ENCODE measurements around the gene XRCC6. TPM values are rescaled to one million over a fixed set of nuclear protein-coding genes. Genes with fewer than 3 reads are reported as not detected.
"Not testable (repeated sequence)": the region's sequence is repeated elsewhere in the genome, so short reads cannot be mapped to it uniquely, and the experiment has no call there.

XRCC6 gene
- total RNA-seq, 1 experiment from 2014 or later: 528 TPM

DNA sequence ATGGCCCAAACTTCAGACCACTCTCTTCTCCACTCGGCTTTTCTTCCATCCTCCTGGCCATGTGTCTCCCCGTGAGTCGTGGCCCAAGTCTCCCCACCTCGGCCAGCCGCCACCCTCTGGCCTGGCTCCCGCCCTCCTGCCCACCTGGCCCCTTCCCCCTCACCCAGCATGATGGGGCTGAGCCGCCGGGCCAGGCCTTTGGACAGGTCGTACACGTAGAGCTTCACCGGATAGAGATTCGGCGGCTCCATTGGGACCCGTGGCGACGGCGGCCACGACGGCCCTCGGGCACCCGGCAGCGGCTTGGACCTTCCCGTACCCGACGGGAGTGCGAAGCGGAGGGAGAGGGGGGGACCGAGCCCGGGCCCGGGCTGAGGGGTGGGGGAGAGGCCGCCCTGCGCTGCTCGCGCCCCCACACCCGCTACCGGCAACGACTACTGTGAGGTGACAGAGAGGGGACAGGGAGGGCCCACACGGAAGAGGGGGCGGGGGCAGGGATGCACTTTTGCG, 451 bp upstream of the XRCC6 start, which contains the start of gene DESI1:
Gene DESI1, minus strand, starts transcription at position 455 of the 510 bp plus-strand sequence. Its CDS starts 204 bp downstream, at position 251.
- peaks cover 34% of the 10 kb centered on the region for H3K36me3 ChIP-seq
- peak within 1 kb of the TSS; percentile 92 for H3K27ac ChIP-seq
- H3K4me3 ChIP-seq: peak within 1 kb of the TSS; percentile 93
- H3K4me1 ChIP-seq: peaks cover 10% of the 10 kb centered on the region
- no peaks in the 10 kb centered on the region for H3K27me3 ChIP-seq
- no peaks in the 10 kb centered on the region for H3K9me3 ChIP-seq (replicated peaks)
- no peak for DNase-seq

DNA sequence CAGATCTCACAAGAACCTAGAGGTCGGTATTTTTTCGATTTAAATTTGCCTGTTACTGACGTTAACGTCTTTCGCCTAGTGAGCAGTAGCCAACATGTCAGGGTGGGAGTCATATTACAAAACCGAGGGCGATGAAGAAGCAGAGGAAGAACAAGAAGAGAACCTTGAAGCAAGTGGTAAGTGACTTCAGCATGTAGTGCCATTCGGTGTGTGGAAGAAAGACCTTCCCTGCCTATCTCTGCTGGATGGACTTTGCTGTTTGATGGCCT, 750 bp downstream of the XRCC6 start:
- H3K36me3 ChIP-seq: peaks cover 43% of the 10 kb centered on the region
- no peaks in the 10 kb centered on the region for H3K9me3 ChIP-seq (replicated peaks)
- no peaks in the 10 kb centered on the region for H3K27me3 ChIP-seq
- peak overlapping the region; percentile 93 for H3K4me3 ChIP-seq
- no peak for DNase-seq
- H3K27ac ChIP-seq: peak overlapping the region; percentile 92
- peaks cover 10% of the 10 kb centered on the region for H3K4me1 ChIP-seq

DNA sequence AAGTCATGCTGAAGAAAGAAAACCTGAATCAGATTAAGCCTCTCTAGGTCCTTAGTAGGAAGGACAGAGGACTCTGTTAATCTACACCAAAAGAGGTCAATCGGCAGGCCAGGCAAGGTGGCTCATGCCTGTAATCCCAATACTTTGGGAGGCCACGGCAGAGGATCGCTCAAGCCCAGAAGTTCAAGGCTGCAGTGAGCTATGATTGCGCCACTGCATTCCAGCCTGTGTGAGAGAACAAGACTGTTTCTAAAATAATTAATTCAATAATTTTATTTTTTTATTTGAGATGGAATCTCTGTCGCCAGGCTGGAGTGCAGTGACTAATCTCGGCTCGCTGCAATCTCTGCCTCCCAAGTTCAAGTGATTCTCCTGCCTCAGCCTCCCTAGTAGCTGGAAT, 4.5 kb downstream of the XRCC6 start:
- Histone ChIP-seq H3K36me3 (peaks cover 77% of the 10 kb centered on the region), H3K4me3 (no peak overlapping the region), H3K27ac (no peak overlapping the region), H3K27me3 (no peaks in the 10 kb centered on the region), H3K9me3 (replicated peaks) (peaks cover 3% of the 10 kb centered on the region; the same call in 1 of the 2 replicates), H3K4me1 (peaks cover 3% of the 10 kb centered on the region; the same call in 1 of the 2 replicates)
- DNase-seq: no peak

DNA sequence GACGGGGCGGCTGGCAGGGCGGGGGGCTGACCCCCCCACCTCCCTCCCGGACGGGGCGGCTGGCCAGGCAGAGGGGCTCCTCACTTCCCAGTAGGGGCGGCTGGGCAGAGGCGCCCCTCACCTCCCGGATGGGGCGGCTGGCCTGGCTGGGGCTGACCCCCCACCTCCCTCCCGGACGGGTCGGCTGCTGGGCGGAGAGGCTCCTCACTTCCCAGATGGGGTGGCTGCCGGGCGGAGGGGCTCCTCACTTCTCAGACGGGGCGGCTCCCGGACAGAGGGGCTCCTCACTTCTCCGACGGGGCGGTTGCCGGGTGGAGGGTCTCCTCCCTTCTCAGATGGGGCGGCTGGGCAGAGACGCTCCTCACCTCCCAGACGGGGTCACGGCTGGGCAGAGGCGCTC, 10.0 kb downstream of the XRCC6 start:
- H3K4me1 ChIP-seq; H3K27ac ChIP-seq; H3K4me3 ChIP-seq; H3K27me3 ChIP-seq; DNase-seq; H3K9me3 ChIP-seq (replicated peaks): not testable (repeated sequence)
- peaks cover 66% of the 10 kb centered on the region for H3K36me3 ChIP-seq

DNA sequence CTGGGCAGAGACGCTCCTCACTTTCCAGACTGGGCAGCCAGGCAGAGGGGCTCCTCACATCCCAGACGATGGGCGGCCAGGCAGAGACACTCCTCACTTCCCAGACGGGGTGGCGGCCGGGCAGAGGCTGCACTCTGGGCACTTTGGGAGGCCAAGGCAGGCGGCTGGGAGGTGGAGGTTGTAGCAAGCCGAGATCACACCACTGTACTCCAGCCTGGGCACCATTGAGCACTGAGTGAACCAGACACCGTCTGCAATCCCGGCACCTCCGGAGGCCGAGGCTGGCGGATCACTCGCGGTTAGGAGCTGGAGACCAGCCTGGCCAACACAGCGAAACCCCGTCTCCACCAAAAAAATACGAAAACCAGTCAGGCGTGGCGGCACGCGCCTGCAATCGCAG, 10.5 kb downstream of the XRCC6 start:
- not testable (repeated sequence) for H3K27me3 ChIP-seq; DNase-seq; H3K4me1 ChIP-seq; H3K4me3 ChIP-seq; H3K27ac ChIP-seq; H3K9me3 ChIP-seq (replicated peaks)
- peaks cover 68% of the 10 kb centered on the region for H3K36me3 ChIP-seq

DNA sequence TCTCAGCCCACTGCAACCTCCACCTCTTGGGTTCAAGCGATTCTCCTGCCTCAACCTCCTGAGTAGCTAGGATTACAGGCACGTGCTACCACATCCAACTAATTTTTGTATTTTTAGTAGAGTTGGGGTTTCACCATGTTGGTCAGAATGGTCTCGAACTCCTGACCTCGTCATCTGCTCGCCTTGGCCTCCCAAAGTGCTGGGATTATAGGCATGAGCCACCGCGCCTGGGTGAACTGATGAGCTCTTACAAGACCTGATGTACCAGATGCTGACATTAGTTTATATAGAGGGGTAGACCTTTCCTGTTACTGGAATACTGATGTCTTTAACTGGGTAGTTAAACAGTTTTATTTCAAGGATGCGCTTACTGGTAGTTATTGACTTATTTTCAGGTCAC, 13.5 kb downstream of the XRCC6 start:
- H3K27ac ChIP-seq; H3K4me3 ChIP-seq; H3K9me3 ChIP-seq (replicated peaks); H3K27me3 ChIP-seq; H3K4me1 ChIP-seq; DNase-seq: not testable (repeated sequence)
- peaks cover 66% of the 10 kb centered on the region for H3K36me3 ChIP-seq

DNA sequence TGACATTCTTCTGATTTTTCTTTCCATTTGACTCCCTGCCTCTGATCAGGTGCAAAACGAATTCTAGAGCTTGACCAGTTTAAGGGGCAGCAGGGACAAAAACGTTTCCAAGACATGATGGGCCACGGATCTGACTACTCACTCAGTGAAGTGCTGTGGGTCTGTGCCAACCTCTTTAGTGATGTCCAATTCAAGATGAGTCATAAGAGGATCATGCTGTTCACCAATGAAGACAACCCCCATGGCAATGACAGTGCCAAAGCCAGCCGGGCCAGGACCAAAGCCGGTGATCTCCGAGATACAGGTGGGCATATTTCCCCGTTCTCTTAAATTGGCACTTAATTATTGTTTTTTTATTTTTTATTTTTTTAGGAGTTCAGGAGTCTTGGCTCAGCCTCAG, 15.4 kb downstream of the XRCC6 start:
- H3K27ac ChIP-seq: no peak overlapping the region
- peaks cover 72% of the 10 kb centered on the region for H3K36me3 ChIP-seq
- no peaks in the 10 kb centered on the region for H3K4me1 ChIP-seq
- no peak overlapping the region for H3K4me3 ChIP-seq
- H3K9me3 ChIP-seq (replicated peaks): no peaks in the 10 kb centered on the region
- DNase-seq: no peak
- H3K27me3 ChIP-seq: no peaks in the 10 kb centered on the region

DNA sequence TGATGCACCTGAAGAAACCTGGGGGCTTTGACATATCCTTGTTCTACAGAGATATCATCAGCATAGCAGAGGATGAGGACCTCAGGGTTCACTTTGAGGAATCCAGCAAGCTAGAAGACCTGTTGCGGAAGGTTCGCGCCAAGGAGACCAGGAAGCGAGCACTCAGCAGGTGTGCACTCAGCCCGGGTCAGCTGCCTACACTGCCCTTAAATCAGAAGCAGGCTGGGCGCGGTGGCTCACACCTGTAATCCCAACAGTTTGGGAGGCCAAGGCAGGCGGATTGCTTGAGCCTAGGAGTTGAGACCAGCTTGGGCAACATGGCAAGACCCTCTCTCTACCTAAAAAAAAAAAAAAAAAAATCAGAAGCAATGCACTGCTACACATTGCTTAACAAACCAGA, 16.5 kb downstream of the XRCC6 start:
- H3K9me3 ChIP-seq (replicated peaks); H3K4me1 ChIP-seq; H3K4me3 ChIP-seq; DNase-seq; H3K27ac ChIP-seq; H3K27me3 ChIP-seq: not testable (repeated sequence)
- peaks cover 78% of the 10 kb centered on the region for H3K36me3 ChIP-seq

DNA sequence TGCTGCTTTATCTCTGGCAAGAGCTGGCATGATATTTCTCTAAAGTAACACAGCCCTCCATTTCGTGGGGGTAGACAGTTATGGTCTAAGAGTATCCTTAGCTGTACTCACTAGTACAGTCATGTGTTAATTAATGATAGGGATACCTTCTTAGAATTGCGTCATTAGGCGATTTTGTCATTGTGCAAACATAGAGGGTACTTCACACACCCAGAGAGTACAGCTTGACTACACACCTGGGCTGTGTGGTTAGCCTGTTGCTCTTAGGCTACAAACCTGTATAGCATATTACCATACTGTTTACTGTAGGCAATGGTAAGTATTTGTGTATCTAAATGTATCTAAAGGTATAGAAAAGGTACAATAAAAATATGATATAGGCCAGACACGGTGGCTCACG, 17.0 kb downstream of the XRCC6 start:
- H3K36me3 ChIP-seq: peaks cover 83% of the 10 kb centered on the region
- no peak for DNase-seq
- no peak overlapping the region for H3K4me3 ChIP-seq
- H3K27ac ChIP-seq: no peak overlapping the region
- H3K4me1 ChIP-seq: no peaks in the 10 kb centered on the region
- no peaks in the 10 kb centered on the region for H3K9me3 ChIP-seq (replicated peaks)
- H3K27me3 ChIP-seq: no peaks in the 10 kb centered on the region

DNA sequence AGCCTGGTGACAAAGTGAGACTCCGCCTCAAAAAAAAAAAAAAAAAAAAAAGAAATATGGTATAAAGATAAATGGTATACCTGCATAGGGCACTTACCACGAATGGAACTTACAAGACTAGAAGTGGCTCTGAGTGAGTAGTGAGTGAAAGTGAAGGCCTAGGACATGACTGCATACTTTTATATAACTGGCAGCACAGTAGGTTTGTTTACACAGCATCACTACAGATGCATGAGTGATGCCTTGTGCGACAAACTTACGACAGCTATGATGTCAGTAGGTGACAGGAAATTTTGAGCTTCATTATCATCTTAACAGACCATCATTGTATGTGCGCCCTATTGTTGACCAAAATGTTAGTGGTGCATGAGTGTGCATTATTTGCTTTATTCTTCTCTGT, 17.7 kb downstream of the XRCC6 start:
- no peaks in the 10 kb centered on the region for H3K9me3 ChIP-seq (replicated peaks)
- no peaks in the 10 kb centered on the region for H3K27me3 ChIP-seq
- H3K27ac ChIP-seq: no peak overlapping the region
- no peaks in the 10 kb centered on the region for H3K4me1 ChIP-seq
- H3K4me3 ChIP-seq: no peak overlapping the region
- DNase-seq: no peak
- peaks cover 84% of the 10 kb centered on the region for H3K36me3 ChIP-seq

DNA sequence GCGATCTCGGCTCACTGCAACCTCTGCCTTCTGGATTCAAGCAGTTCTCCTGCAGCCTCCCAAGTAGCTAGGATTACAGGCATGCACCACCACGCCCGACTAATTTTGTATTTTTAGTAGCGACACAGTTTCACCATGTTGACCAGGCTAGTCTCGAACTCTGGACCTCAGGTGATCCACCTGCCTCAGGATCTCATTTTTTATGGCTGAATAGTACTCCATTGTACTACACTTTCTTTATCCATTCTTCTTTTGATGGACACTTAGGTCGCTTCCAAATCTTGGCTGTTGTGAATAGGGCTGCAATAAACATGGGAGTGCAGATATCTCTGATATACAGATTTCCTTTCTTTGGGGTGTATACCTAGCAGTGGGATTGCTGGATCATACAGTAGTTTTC, 20.8 kb downstream of the XRCC6 start:
- DNase-seq: no peak
- no peaks in the 10 kb centered on the region for H3K27me3 ChIP-seq
- H3K36me3 ChIP-seq: peaks cover 84% of the 10 kb centered on the region
- H3K27ac ChIP-seq: no peak overlapping the region
- no peaks in the 10 kb centered on the region for H3K9me3 ChIP-seq (replicated peaks)
- no peaks in the 10 kb centered on the region for H3K4me1 ChIP-seq
- H3K4me3 ChIP-seq: no peak overlapping the region

DNA sequence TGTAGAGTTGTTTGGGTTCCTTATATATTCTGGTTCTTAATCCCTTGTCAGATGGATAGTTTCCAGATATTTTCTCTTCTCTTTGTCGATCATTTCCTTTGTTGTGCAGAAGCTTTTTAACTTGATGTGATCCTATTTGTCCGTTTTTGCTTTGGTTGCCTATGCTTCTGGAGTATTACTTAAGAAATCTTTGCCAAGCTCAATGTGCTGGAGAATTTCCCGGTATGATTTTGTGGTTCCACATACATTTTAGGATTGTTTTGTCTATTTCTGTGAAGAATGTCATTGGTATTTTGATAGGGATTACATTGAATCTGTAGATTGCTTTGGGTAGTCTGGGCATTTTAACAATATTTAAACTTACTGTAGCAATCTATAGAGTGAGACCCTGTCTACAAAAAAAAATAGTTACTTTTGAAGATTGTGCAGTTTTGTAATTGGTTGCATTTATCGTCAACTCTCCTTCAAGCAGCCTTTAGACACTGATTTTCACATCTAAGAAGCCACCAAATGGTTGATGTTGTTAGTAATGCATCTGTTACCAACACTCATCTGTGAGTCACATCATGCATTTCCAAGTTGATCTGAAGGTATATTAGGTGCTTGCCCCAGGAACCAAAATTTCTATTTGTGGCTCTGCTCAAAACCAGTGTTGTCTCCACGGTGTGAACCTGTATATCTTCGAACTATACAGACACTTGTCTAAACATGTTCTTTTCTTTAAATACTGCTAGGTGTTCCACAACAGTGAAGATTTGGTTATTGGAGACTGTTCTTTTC, 21.4 kb downstream of the XRCC6 start:
- no peak overlapping the region for H3K27ac ChIP-seq
- peaks cover 83% of the 10 kb centered on the region for H3K36me3 ChIP-seq
- H3K9me3 ChIP-seq (replicated peaks): no peaks in the 10 kb centered on the region
- DNase-seq: no peak
- H3K4me1 ChIP-seq: no peaks in the 10 kb centered on the region
- no peaks in the 10 kb centered on the region for H3K27me3 ChIP-seq
- no peak overlapping the region for H3K4me3 ChIP-seq

DNA sequence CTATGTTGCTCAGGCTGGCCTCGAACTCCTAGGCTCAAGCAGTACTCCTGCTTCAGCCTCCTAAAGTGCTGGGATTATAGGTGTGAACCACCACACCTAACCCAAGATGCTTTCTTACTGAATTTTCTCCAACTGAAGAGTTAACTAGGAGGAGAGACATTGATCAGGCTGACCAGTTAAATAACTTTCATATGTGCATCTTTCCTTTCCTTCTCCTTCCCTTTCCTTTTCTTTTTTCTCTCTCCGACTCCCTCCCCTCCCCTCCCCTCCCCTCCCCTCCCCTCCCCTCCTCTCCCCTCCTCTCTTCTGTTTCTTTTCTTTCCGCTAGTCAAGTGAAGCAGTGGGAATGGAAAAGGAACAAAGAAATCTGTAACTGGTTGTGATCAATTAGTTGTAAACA, 26.7 kb downstream of the XRCC6 start:
- H3K4me3 ChIP-seq: no peak overlapping the region
- DNase-seq: no peak
- H3K9me3 ChIP-seq (replicated peaks): no peaks in the 10 kb centered on the region
- no peak overlapping the region for H3K27ac ChIP-seq
- no peaks in the 10 kb centered on the region for H3K27me3 ChIP-seq
- peaks cover 79% of the 10 kb centered on the region for H3K36me3 ChIP-seq
- no peaks in the 10 kb centered on the region for H3K4me1 ChIP-seq

DNA sequence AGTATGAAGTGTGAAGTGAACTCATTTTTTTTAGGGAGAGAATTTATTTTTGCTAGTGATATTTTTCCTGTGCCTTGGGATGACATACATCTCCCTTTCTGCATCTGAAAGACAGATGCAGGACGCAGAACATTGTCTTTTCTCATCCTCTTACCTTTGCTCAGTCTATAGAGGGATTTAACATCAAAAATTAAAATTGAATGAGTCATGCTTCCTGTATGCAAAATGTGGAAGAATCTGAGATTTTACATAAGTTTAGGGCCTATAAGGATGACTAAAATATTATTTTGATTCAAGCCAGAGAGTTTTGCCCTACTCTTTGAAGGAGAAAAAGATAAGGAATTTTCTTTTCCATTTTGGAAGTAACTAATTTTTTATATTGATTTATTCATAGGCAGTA, 27.3 kb downstream of the XRCC6 start:
- H3K27me3 ChIP-seq: no peaks in the 10 kb centered on the region
- no peak overlapping the region for H3K27ac ChIP-seq
- H3K9me3 ChIP-seq (replicated peaks): no peaks in the 10 kb centered on the region
- no peak overlapping the region for H3K4me3 ChIP-seq
- H3K4me1 ChIP-seq: no peaks in the 10 kb centered on the region
- DNase-seq: no peak
- H3K36me3 ChIP-seq: peaks cover 74% of the 10 kb centered on the region

DNA sequence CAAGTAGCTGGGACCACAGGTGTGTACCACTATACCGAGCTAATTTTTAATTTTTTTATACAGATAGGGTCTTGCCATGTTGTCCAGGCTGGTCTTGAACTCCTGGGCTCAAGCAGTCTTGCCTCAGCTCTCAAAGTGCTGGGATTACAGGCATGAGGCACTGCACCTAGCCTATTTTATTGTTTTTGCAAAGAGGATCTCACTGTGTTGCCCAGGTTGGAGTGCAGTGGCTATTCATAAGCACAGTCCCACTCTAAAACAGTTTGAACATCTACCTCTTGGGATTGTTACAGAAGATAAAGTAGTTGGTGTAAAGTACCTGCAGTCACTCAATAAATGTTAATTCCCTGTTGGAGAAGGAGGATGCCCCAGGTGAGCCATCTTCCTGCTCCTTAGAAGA, 29.1 kb downstream of the XRCC6 start:
- Histone ChIP-seq H3K27ac (no peak overlapping the region), H3K9me3 (replicated peaks) (no peaks in the 10 kb centered on the region), H3K27me3 (no peaks in the 10 kb centered on the region), H3K36me3 (peaks cover 82% of the 10 kb centered on the region), H3K4me1 (no peaks in the 10 kb centered on the region), H3K4me3 (no peak overlapping the region)
- DNase-seq: no peak

DNA sequence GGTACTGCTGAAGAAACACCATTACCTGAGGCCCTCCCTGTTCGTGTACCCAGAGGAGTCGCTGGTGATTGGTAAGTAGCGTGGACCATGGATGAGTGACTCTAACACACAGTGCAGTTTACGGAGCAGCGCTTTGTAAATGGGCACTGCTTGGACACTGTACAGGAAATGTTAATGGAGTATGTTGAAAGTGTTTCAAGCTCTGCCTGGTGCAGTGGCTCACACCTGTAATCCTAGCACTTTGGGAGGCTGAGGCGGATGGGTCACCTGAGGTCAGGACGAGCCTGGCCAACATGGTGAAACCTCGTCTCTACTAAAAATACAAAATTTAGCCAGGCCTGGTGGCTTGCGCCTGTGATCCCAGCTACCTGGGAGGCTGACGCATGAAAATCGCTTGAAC, 29.7 kb downstream of the XRCC6 start:
- H3K4me3 ChIP-seq: no peak overlapping the region
- no peaks in the 10 kb centered on the region for H3K9me3 ChIP-seq (replicated peaks)
- DNase-seq: no peak
- no peaks in the 10 kb centered on the region for H3K27me3 ChIP-seq
- no peak overlapping the region for H3K27ac ChIP-seq
- H3K4me1 ChIP-seq: no peaks in the 10 kb centered on the region
- H3K36me3 ChIP-seq: peaks cover 83% of the 10 kb centered on the region
